ENCODE measurements around the gene LPIN1. TPM values are rescaled to one million over a fixed set of nuclear protein-coding genes. Genes with fewer than 3 reads are reported as not detected.

The LPIN1 gene
- total RNA-seq, 1 experiment from 2014 or later, result 13.9 TPM

DNA sequence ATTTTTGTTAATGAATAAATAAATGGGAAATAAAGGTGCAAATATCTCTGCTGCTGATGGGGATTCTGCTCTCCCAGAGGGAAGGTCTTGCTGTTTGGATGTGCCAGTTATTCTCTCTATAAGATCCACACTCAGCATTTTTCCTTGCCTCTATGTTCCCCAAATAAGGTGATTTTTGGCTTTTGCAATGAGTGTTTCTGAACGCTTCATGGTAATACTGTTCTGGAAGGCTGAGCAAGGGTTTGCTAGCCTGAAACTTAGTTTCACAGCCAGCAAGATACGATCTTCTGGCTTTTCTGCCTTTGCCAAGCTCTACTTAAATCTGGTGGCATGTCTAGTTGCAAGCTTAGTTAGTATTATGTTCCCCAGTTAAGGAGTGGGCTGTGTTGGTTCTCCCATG is 114.6 kb downstream of the LPIN1 start:
- H3K27ac Mint-ChIP-seq, result no peak overlapping the region
- H3K4me3 Mint-ChIP-seq, result no peak overlapping the region
- ChIA-PET CTCF (interaction anchor here (1.7 kb wide), 1 partner anchor 188 kb away, joined by 3 read pairs; no protein-coding TSS in a partner anchor), POLR2A (no interaction called here)
- DNase-seq (ENCODE audit: low spot score), result no peak
- H3K4me1 Mint-ChIP-seq, result peaks cover 21% of the 10 kb centered on the region
- peaks cover 5% of the 10 kb centered on the region for H3K27me3 Mint-ChIP-seq (ENCODE audit: low read depth)
- H3K9me3 Mint-ChIP-seq, result peaks cover 50% of the 10 kb centered on the region
- H3K36me3 Mint-ChIP-seq, result peaks cover 50% of the 10 kb centered on the region
- no peak for ATAC-seq
- no peak for TF ChIP-seq SMAD4 (CRISPR knock-in tag; IDR thresholded peaks at IDR 0.05)
- TF ChIP-seq HMGA2 (CRISPR knock-in tag; IDR thresholded peaks at IDR 0.05), result no peak
- TF ChIP-seq, protein P1, sequence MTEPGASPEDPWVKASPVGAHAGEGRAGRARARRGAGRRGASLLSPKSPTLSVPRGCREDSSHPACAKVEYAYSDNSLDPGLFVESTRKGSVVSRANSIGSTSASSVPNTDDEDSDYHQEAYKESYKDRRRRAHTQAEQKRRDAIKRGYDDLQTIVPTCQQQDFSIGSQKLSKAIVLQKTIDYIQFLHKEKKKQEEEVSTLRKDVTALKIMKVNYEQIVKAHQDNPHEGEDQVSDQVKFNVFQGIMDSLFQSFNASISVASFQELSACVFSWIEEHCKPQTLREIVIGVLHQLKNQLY (CRISPR knock-in tag; IDR thresholded peaks at IDR 0.05), result no peak
- TF ChIP-seq, protein P2, sequence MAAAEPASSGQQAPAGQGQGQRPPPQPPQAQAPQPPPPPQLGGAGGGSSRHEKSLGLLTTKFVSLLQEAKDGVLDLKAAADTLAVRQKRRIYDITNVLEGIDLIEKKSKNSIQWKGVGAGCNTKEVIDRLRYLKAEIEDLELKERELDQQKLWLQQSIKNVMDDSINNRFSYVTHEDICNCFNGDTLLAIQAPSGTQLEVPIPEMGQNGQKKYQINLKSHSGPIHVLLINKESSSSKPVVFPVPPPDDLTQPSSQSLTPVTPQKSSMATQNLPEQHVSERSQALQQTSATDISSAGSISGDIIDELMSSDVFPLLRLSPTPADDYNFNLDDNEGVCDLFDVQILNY (CRISPR knock-in tag; IDR thresholded peaks at IDR 0.05), result no peak
- TF ChIP-seq, protein P3, sequence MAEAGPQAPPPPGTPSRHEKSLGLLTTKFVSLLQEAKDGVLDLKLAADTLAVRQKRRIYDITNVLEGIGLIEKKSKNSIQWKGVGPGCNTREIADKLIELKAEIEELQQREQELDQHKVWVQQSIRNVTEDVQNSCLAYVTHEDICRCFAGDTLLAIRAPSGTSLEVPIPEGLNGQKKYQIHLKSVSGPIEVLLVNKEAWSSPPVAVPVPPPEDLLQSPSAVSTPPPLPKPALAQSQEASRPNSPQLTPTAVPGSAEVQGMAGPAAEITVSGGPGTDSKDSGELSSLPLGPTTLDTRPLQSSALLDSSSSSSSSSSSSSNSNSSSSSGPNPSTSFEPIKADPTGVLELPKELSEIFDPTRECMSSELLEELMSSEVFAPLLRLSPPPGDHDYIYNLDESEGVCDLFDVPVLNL (CRISPR knock-in tag; IDR thresholded peaks at IDR 0.05; ENCODE audit: borderline replicate concordance, low read depth), result no peak
- TF ChIP-seq NR1H2 (CRISPR knock-in tag; IDR thresholded peaks at IDR 0.05), result no peak
- TF ChIP-seq ZNF219 (CRISPR knock-in tag; IDR thresholded peaks at IDR 0.05; ENCODE audit: borderline replicate concordance), result no peak
- TF ChIP-seq ZNF416 (CRISPR knock-in tag; IDR thresholded peaks at IDR 0.05), result no peak
- TF ChIP-seq, protein P4, sequence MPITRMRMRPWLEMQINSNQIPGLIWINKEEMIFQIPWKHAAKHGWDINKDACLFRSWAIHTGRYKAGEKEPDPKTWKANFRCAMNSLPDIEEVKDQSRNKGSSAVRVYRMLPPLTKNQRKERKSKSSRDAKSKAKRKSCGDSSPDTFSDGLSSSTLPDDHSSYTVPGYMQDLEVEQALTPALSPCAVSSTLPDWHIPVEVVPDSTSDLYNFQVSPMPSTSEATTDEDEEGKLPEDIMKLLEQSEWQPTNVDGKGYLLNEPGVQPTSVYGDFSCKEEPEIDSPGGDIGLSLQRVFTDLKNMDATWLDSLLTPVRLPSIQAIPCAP (CRISPR knock-in tag; IDR thresholded peaks at IDR 0.05), result no peak
- TF ChIP-seq NFE2L1 (CRISPR knock-in tag; IDR thresholded peaks at IDR 0.05), result no peak
- TF ChIP-seq CBFB (CRISPR knock-in tag; IDR thresholded peaks at IDR 0.05; ENCODE audit: low read depth), result no peak
- TF ChIP-seq, protein P5, sequence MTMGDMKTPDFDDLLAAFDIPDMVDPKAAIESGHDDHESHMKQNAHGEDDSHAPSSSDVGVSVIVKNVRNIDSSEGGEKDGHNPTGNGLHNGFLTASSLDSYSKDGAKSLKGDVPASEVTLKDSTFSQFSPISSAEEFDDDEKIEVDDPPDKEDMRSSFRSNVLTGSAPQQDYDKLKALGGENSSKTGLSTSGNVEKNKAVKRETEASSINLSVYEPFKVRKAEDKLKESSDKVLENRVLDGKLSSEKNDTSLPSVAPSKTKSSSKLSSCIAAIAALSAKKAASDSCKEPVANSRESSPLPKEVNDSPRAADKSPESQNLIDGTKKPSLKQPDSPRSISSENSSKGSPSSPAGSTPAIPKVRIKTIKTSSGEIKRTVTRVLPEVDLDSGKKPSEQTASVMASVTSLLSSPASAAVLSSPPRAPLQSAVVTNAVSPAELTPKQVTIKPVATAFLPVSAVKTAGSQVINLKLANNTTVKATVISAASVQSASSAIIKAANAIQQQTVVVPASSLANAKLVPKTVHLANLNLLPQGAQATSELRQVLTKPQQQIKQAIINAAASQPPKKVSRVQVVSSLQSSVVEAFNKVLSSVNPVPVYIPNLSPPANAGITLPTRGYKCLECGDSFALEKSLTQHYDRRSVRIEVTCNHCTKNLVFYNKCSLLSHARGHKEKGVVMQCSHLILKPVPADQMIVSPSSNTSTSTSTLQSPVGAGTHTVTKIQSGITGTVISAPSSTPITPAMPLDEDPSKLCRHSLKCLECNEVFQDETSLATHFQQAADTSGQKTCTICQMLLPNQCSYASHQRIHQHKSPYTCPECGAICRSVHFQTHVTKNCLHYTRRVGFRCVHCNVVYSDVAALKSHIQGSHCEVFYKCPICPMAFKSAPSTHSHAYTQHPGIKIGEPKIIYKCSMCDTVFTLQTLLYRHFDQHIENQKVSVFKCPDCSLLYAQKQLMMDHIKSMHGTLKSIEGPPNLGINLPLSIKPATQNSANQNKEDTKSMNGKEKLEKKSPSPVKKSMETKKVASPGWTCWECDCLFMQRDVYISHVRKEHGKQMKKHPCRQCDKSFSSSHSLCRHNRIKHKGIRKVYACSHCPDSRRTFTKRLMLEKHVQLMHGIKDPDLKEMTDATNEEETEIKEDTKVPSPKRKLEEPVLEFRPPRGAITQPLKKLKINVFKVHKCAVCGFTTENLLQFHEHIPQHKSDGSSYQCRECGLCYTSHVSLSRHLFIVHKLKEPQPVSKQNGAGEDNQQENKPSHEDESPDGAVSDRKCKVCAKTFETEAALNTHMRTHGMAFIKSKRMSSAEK (CRISPR knock-in tag; IDR thresholded peaks at IDR 0.05; ENCODE audit: borderline replicate concordance), result no peak
- TF ChIP-seq NR3C1 (CRISPR knock-in tag; conservative IDR thresholded peaks at IDR 0.05; ENCODE audit: low read depth), result no peak
- no peak for TF ChIP-seq SOX15 (CRISPR knock-in tag; IDR thresholded peaks at IDR 0.05)
- TF ChIP-seq TEAD1 (CRISPR knock-in tag; IDR thresholded peaks at IDR 0.05), result no peak
- no peak for TF ChIP-seq RORB (CRISPR knock-in tag; IDR thresholded peaks at IDR 0.05)
- no peak for TF ChIP-seq ETV6 (CRISPR knock-in tag; IDR thresholded peaks at IDR 0.05)
- TF ChIP-seq CREM (CRISPR knock-in tag; IDR thresholded peaks at IDR 0.05), result no peak
- TF ChIP-seq, protein P6, sequence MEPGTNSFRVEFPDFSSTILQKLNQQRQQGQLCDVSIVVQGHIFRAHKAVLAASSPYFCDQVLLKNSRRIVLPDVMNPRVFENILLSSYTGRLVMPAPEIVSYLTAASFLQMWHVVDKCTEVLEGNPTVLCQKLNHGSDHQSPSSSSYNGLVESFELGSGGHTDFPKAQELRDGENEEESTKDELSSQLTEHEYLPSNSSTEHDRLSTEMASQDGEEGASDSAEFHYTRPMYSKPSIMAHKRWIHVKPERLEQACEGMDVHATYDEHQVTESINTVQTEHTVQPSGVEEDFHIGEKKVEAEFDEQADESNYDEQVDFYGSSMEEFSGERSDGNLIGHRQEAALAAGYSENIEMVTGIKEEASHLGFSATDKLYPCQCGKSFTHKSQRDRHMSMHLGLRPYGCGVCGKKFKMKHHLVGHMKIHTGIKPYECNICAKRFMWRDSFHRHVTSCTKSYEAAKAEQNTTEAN (CRISPR knock-in tag; IDR thresholded peaks at IDR 0.05), result no peak
- TF ChIP-seq, protein P7, sequence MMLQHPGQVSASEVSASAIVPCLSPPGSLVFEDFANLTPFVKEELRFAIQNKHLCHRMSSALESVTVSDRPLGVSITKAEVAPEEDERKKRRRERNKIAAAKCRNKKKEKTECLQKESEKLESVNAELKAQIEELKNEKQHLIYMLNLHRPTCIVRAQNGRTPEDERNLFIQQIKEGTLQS (CRISPR knock-in tag; conservative IDR thresholded peaks at IDR 0.05), result no peak
